Adrenal gland (tissue), 5 donors: ENCODE data around the gene MAP2.

Source experiments
- CTCF ChIP-seq, 6 experiments: fragments of 450-650 bp in 4 of 6; fragments of 200-600 bp in 2 of 6; sonication (generic) in 1 of 6; IDR thresholded peaks; 1 replicate in 5 of 6; 2 replicates in 1 of 6; pipeline versions ENCODE4 v1.5.1 to v1.8.0; 2016 to 2021; ENCODE audit warnings: antibody characterized with exemption in 6 of 6, mild to moderate bottlenecking in 2 of 6, moderate library complexity in 1 of 6
- POLR2A ChIP-seq, 2 donors: fragments of 450-650 bp; IDR thresholded peaks; one replicate each; pipeline ENCODE4 v1.6.1; 2017; ENCODE audit warnings: antibody characterized with exemption in 2 of 2, mild to moderate bottlenecking in 2 of 2, moderate library complexity in 1 of 2
- donor health status: DM: no; HTN: no; CAD: no.

GRCh38 chr2:209425471-209426071 is 1.7 kb downstream of the MAP2 start:
- no peak for TF ChIP-seq POLR2A (IDR thresholded peaks at IDR 0.05)
- TF ChIP-seq CTCF (IDR thresholded peaks at IDR 0.05): peak; percentile 26 to 60 (median 51)
